Activated T-helper 1 cell treated with anti-CD3 and anti-CD28 coated beads, Interleukin-12 subunit alpha, Interleukin-12 subunit beta, Interleukin-2, Interleukin-4 antibody, amounts not matched to agents 30 ng/mL and 10 ng/mL and 1 ng/mL, durations not matched to agents 14 hours and 24 hours and 36 hours (primary cell): ENCODE measurements around the gene LCE3B. TPM values are rescaled to one million over a fixed set of nuclear protein-coding genes. Genes with fewer than 3 reads are reported as not detected.

Experiments
- DNase-seq: peaks from one replicate; pipeline ENCODE4 v3.0.0; 2021; ENCODE audit warnings: low spot score
- H3K27ac Mint-ChIP-seq: one replicate; pipeline ENCODE4 v1.8.0; 2021; ENCODE audit warnings: mild to moderate bottlenecking, mixed read lengths
- H3K27me3 Mint-ChIP-seq: one replicate; pipeline ENCODE4 v1.8.0; 2022; ENCODE audit warnings: mild to moderate bottlenecking, moderate library complexity, mixed read lengths; ENCODE audit not compliant: insufficient read depth
- H3K36me3 Mint-ChIP-seq: one replicate; pipeline ENCODE4 v1.8.0; 2021; ENCODE audit warnings: low read depth, mixed read lengths
- H3K4me1 Mint-ChIP-seq: one replicate; pipeline ENCODE4 v1.8.0; 2021; ENCODE audit warnings: low read depth, mixed read lengths
- H3K4me3 Mint-ChIP-seq: one replicate; pipeline ENCODE4 v1.8.0; 2021; ENCODE audit warnings: mild to moderate bottlenecking, moderate library complexity, mixed read lengths
- H3K9me3 Mint-ChIP-seq: one replicate; pipeline ENCODE4 v1.8.0; 2021; ENCODE audit warnings: mixed read lengths
- intact Hi-C: fragments of 100-400 bp; cut with micrococcal nuclease; formaldehyde crosslinking; loops from one replicate; pipeline ENCODE4 v1.15.1; 2024
- total RNA-seq: library from RNA; stranded (reverse); gene quantifications from 2 replicates; pipeline ENCODE4 v1.2.3, GENCODE V29; 2022

The LCE3B gene
- total RNA-seq, 1 donor from 2014 or later: not detected

GRCh38 chr1:152623203-152623844, 9.7 kb downstream of the LCE3B start:
- peaks cover 5% of the 10 kb centered on the region for H3K27me3 Mint-ChIP-seq
- no peak overlapping the region for H3K27ac Mint-ChIP-seq
- no peaks in the 10 kb centered on the region for H3K4me1 Mint-ChIP-seq
- no peak for DNase-seq
- H3K36me3 Mint-ChIP-seq: no peaks in the 10 kb centered on the region
- H3K4me3 Mint-ChIP-seq: no peak overlapping the region
- peaks cover 11% of the 10 kb centered on the region for H3K9me3 Mint-ChIP-seq
- intact Hi-C loops: no loop called here

- Mint-ChIP-seq H3K4me1 (no peaks in the 10 kb centered on the region), H3K9me3 (no peaks in the 10 kb centered on the region), H3K36me3 (no peaks in the 10 kb centered on the region), H3K27ac (no peak overlapping the region), H3K27me3 (peaks cover 5% of the 10 kb centered on the region), H3K4me3 (no peak overlapping the region)
- intact Hi-C loops: no loop called here
- no peak for DNase-seq
Measured at GRCh38 chr1:152626744-152627143, 13.1 kb downstream of the LCE3B start.

GRCh38 chr1:152630596-152630995, 17.0 kb downstream of the LCE3B start:
- Mint-ChIP-seq H3K36me3 (no peaks in the 10 kb centered on the region), H3K4me3 (no peak overlapping the region), H3K27me3 (peaks cover 3% of the 10 kb centered on the region), H3K9me3 (no peaks in the 10 kb centered on the region), H3K27ac (no peak overlapping the region), H3K4me1 (no peaks in the 10 kb centered on the region)
- intact Hi-C loops: no loop called here
- DNase-seq: no peak

GRCh38 chr1:152640351-152640750, 26.7 kb downstream of the LCE3B start:
- H3K4me3 Mint-ChIP-seq: no peak overlapping the region
- intact Hi-C loops: no loop called here
- no peak overlapping the region for H3K27ac Mint-ChIP-seq
- peaks cover 5% of the 10 kb centered on the region for H3K27me3 Mint-ChIP-seq
- no peaks in the 10 kb centered on the region for H3K36me3 Mint-ChIP-seq
- DNase-seq: no peak
- H3K9me3 Mint-ChIP-seq: no peaks in the 10 kb centered on the region
- H3K4me1 Mint-ChIP-seq: no peaks in the 10 kb centered on the region

GRCh38 chr1:152643945-152644344, 30.3 kb downstream of the LCE3B start:
- DNase-seq: no peak
- peaks cover 12% of the 10 kb centered on the region for H3K27me3 Mint-ChIP-seq
- H3K4me1 Mint-ChIP-seq: no peaks in the 10 kb centered on the region
- intact Hi-C loops: no loop called here
- H3K4me3 Mint-ChIP-seq: no peak overlapping the region
- no peak overlapping the region for H3K27ac Mint-ChIP-seq
- H3K9me3 Mint-ChIP-seq: no peaks in the 10 kb centered on the region
- no peaks in the 10 kb centered on the region for H3K36me3 Mint-ChIP-seq

- DNase-seq: no peak
- H3K27me3 Mint-ChIP-seq: peaks cover 12% of the 10 kb centered on the region
- H3K9me3 Mint-ChIP-seq: no peaks in the 10 kb centered on the region
- H3K36me3 Mint-ChIP-seq: no peaks in the 10 kb centered on the region
- no peak overlapping the region for H3K27ac Mint-ChIP-seq
- no peak overlapping the region for H3K4me3 Mint-ChIP-seq
- intact Hi-C loops: no loop called here
- H3K4me1 Mint-ChIP-seq: no peaks in the 10 kb centered on the region
Measured at GRCh38 chr1:152645146-152645545, 31.5 kb downstream of the LCE3B start.

- intact Hi-C loops: no loop called here
- Mint-ChIP-seq H3K27ac (no peak overlapping the region), H3K4me1 (no peaks in the 10 kb centered on the region), H3K36me3 (no peaks in the 10 kb centered on the region), H3K4me3 (no peak overlapping the region), H3K27me3 (peaks cover 13% of the 10 kb centered on the region), H3K9me3 (no peaks in the 10 kb centered on the region)
- no peak for DNase-seq
Measured at GRCh38 chr1:152646656-152647055, 33.0 kb downstream of the LCE3B start.

GRCh38 chr1:152654110-152654509, 40.5 kb downstream of the LCE3B start:
- Mint-ChIP-seq H3K27me3 (peaks cover 16% of the 10 kb centered on the region), H3K4me1 (peaks cover 4% of the 10 kb centered on the region), H3K36me3 (no peaks in the 10 kb centered on the region), H3K4me3 (no peak overlapping the region), H3K9me3 (no peaks in the 10 kb centered on the region), H3K27ac (no peak overlapping the region)
- peak; percentile 35 for DNase-seq
- intact Hi-C loops: loop anchor here (1.0 kb wide), 1 partner anchor 569 kb away; no protein-coding TSS in a partner anchor

GRCh38 chr1:152656459-152656858, 42.8 kb downstream of the LCE3B start:
- no peaks in the 10 kb centered on the region for H3K9me3 Mint-ChIP-seq
- no peak overlapping the region for H3K4me3 Mint-ChIP-seq
- intact Hi-C loops: no loop called here
- peaks cover 18% of the 10 kb centered on the region for H3K27me3 Mint-ChIP-seq
- peaks cover 4% of the 10 kb centered on the region for H3K4me1 Mint-ChIP-seq
- H3K36me3 Mint-ChIP-seq: no peaks in the 10 kb centered on the region
- DNase-seq: no peak
- H3K27ac Mint-ChIP-seq: no peak overlapping the region

- Mint-ChIP-seq H3K9me3 (no peaks in the 10 kb centered on the region), H3K4me1 (peaks cover 4% of the 10 kb centered on the region), H3K27me3 (peaks cover 19% of the 10 kb centered on the region), H3K4me3 (no peak overlapping the region), H3K27ac (no peak overlapping the region), H3K36me3 (no peaks in the 10 kb centered on the region)
- intact Hi-C loops: no loop called here
- no peak for DNase-seq
Measured at GRCh38 chr1:152657677-152658076, 44.1 kb downstream of the LCE3B start.

- no peak for DNase-seq
- no peak overlapping the region for H3K27ac Mint-ChIP-seq
- intact Hi-C loops: no loop called here
- H3K4me3 Mint-ChIP-seq: no peak overlapping the region
- no peaks in the 10 kb centered on the region for H3K9me3 Mint-ChIP-seq
- peaks cover 4% of the 10 kb centered on the region for H3K4me1 Mint-ChIP-seq
- H3K27me3 Mint-ChIP-seq: peaks cover 15% of the 10 kb centered on the region
- H3K36me3 Mint-ChIP-seq: no peaks in the 10 kb centered on the region
Measured at GRCh38 chr1:152658649-152659048, 45.0 kb downstream of the LCE3B start.

GRCh38 chr1:152663098-152663497, 49.5 kb downstream of the LCE3B start, which contains the start of gene LCE2D:
TSS of gene LCE2D (plus strand) at chr1:152663380. CDS start at chr1:152664106, 726 bp downstream.
- no peak for DNase-seq
- H3K27ac Mint-ChIP-seq: no peak within 1 kb of the TSS
- H3K36me3 Mint-ChIP-seq: no peaks in the 10 kb centered on the region
- H3K4me1 Mint-ChIP-seq: no peaks in the 10 kb centered on the region
- no peak within 1 kb of the TSS for H3K4me3 Mint-ChIP-seq
- H3K9me3 Mint-ChIP-seq: no peaks in the 10 kb centered on the region
- intact Hi-C loops: no loop called here
- peaks cover 12% of the 10 kb centered on the region for H3K27me3 Mint-ChIP-seq
